HG03095 (cell line): Measurements from ENCODE around the gene TRAF3.
"Not testable (repeated sequence)": the region's sequence is repeated elsewhere in the genome, so short reads cannot be mapped to it uniquely, and the experiment has no call there.

ENCODE experiments used
- ATAC-seq: cut with Tn5 transposase; IDR thresholded peaks from one replicate; pipeline ENCODE4 v1.9.1; 2021; ENCODE audit warnings: moderate library complexity; ENCODE audit not compliant: unreplicated experiment

The TRAF3 gene

DNA sequence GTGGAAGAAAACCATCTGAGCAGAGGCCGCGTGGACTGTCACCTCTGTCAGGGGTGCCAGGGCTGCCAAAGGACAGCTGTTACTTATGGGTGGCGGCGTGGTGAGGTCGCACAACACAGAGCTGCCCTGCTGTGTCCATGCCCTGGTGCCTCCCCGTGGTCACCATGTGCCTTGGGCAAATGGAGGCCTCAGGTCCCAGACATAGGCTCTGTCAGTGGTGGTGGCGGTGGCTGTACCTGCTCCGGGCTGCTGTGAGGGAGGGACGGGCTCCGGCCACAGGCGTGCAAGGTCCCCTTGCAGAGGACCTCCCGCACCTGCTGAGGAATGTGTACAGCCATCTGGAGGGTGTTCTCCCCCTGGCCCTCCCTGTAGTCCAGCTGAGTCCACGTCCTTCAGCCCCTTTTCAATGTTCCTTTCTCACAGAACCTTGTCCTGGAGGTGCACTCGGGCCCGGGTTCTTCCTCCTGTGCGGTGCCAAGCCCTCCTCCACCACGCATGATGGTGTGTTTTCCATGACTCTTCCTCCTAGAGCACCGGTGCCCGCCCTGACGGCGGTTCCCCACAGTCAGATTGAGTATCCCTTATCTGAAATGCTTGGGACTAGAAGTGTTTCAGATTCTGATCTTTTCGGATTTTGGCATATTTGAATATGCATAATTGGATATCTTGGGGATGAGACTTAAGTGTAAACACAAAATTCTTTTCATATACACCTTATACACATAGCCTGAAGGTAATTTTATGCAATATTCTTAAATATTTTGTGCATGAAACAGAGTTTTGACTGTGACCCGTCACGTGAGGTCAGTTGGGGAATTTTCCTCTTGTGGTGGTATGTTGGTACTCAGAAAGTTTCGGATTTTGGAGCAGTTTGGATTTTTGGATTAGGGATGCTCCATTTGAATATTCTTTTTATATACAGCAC, 49.8 kb downstream of the TRAF3 start:
- ATAC-seq = no peak

DNA sequence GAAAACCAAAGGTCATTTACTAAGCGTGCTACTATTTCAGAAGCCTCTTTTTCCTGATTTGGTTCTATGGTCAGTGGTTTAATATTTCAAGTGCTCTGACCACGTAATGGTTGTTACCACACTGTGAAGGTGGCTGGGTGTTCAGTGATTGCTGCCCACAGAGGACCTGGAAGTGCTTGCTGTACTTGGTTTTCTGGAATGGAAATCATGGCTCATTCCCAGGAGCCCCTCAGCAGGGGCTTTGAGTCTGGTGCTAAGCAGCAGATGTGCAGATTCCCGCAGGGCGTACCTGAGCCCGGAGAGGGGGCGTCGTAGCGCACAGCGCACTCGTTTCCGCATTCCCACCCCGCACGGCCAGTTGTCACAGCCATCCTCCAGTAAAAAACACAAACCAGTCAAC, 50.5 kb downstream of the TRAF3 start:
- no peak for ATAC-seq

DNA sequence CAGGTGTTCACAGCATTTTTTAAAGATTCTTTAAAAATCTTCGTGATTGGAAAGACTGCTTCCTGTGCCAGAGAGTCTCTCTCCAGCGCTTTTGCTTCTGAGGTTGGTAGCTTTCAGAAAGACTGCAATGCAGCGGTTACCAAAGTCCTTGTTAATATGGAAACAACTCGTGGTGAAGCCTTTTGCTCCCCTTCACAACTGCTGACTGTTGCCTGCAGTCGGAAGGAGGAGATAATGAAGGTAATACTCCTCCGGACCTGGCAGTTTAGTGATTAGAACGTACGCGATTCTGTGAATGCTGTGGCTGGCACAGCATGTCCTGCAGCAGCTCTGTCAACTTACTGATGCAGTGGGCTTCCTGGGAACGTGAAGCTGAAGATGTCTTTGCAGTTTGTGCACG, 50.9 kb downstream of the TRAF3 start:
- no peak for ATAC-seq

GRCh38 chr14:102829016-102829548, 51.8 kb downstream of the TRAF3 start:
- no peak for ATAC-seq

GRCh38 chr14:102830474-102831045, 53.3 kb downstream of the TRAF3 start:
- no peak for ATAC-seq

DNA sequence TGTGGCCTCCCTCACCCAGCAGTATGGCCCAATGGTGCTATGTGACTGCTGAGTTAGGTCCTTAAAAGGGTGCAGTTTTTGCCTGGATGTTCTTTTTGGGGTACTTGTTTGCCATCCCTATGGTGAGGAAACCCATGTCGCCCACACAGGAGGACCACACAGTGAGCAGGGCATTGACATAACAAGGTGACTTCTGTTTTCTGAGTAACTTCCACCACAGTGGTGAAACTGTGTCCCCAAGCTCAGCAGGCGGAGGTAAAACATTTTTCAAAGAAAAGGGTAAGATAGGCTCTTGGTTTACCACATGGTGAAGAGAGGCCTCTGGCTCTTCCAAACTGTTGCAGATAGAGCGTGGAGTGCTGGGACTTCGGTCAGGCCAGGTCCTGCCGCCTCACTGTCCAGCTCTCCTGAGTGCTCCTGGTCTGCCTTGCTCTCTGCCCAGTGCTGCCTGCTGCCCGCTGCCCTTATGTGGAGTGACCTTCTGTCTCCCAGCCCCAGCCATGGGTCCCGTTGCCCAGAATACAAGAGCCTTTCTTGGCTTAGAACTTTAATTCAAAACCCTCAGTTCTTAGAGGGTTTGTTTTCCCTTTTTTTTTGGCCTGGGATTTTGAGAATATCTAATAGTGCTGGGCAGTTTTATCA, 54.0 kb downstream of the TRAF3 start:
- no peak for ATAC-seq

DNA sequence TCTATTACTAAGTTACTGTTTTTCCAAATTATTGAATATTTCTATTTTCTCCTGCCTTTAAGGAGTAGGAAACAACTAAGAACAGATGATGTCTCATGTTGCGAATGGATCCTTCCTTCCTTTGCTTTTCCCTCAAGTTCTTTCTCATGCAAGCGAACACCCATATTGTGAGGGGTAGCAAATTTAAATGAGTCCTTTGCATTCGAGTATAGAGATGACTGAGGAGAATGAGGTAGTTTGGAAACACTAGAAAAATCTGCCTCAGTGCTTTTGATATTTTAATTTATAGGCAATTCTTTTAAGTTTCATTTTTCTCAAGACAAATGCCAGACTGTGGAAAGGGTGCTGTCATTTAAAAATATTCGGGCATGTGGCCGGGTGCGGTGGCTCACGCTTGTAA, 56.1 kb downstream of the TRAF3 start:
- no peak for ATAC-seq

DNA sequence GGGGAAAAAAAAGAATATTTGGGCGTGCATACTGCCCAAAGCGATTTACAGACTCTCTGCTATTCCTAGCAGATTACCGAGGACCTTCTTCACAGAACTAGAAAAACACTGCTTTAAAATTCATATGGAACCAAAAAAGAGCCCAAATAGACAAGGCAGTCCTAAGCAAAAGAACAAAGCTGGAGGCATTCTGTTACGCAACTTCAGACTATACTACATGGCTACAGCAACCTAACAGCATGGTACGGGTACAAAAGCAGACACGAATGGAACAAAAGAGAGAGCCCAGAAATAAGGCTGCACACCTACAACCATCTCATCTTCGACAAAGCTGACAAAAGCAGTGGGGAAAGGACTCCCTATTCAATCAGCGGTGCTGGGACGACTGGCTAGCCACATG, 56.7 kb downstream of the TRAF3 start:
- no peak for ATAC-seq

GRCh38 chr14:102835959-102836358, 58.7 kb downstream of the TRAF3 start:
- no peak for ATAC-seq

GRCh38 chr14:102837120-102837519, 59.9 kb downstream of the TRAF3 start:
- ATAC-seq = not testable (repeated sequence)

DNA sequence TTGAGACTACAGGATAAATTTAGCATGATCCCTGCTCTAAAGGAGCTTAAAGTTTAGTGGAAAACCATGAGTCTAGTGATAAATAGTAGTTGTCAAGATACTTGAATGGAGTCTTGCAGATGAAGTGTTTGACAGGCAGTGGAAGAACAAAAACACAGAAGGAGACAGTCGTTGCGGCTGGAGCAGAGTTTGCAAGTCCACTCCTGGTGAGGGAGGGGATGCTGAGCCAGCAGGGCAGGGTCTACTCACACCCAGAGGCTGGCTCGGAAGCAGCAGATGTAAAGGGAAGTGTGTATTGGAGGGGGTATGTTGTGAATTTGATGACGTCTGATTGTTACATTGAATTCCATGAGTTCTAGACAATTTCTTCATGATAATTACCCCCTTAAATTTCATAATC, 61.3 kb downstream of the TRAF3 start:
- no peak for ATAC-seq

GRCh38 chr14:102840115-102840514, 62.9 kb downstream of the TRAF3 start:
- ATAC-seq = no peak

- ATAC-seq = no peak
Observed at GRCh38 chr14:102840771-102841528, 63.7 kb downstream of the TRAF3 start.

GRCh38 chr14:102848830-102849525, 71.7 kb downstream of the TRAF3 start:
- ATAC-seq = no peak

DNA sequence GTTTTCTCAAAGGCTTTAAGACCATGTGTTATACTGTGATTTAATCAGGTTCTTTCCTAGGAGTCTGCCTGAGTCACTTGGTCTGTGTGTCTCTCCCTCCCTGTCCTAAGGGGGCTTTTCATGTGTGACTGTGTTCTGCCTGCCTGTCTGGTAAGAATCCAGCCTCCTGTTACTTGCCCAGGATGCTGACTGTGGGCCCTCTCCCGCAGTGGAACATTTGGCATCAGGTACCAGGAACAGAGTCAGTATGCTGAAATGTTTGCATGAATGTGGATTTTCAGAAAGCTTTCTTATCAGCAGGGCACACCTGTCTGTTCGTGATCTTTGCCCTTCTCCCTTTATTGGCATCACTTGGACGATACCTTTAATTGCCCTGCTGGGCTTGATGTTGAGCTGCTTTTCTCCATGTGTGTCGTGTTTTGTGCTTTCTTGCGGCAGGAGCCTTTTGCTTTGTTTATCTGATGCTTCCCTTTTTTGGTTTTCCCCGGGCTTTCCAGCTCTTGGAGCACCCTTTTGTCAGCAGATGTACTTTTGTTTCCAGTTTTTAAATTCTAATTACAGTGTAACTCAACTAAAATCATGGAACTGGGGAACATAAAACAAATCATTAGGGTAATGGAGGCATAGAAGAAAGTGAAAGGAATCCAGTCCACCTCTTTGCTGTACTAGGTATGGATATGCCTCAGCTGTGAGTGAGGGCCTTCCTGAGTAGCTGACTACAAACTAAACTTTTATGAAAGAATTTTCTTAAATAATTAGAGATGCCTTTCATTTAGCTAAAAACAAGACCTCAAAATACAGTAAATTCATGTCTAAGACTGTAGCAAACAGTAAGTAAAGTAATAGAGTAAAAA, 72.5 kb downstream of the TRAF3 start:
- no peak for ATAC-seq

- ATAC-seq = no peak
Observed at GRCh38 chr14:102853648-102854047, 76.4 kb downstream of the TRAF3 start.

- ATAC-seq = no peak
Observed at GRCh38 chr14:102854091-102854703, 76.9 kb downstream of the TRAF3 start.

DNA sequence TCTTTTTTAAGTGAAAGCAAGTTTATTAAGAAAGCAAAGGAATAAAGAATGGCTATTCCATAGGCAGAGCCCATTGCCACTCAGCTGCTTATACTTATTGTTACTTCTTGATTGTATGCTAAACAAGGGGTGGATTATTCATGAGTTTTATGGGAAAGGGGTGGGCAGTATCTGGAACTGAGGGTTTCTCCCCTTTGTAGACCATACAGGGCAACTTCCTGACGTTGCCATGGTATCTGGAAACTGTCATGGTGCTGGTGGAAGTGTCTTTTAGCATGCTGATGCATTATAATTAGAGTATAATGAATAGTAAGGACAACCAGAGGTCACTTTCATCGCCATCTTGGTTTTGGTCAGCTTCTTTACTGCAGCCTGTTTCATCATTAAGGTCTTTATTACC, 78.9 kb downstream of the TRAF3 start:
- no peak for ATAC-seq

DNA sequence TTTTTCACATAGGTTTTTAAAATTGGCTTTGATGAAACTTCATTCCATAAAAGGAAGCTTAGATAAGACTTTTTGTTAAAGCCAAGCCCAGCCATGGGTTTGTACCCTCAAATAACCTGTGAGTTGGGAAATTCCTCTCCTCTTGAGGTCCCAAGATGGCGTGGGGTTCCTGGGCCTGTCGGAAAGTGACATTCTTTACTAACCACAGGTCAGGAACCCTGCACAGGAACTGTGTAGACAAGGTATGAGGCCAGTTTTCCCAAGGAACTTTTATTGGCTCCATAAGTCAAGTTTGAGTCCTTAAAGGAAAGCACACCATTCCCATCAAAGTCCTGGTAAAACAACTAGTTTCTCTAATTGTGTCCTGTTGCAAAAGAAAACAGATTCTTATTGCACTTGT, 80.2 kb downstream of the TRAF3 start:
- no peak for ATAC-seq
